ENCODE results near the gene TPM3.

The TPM3 gene

DNA sequence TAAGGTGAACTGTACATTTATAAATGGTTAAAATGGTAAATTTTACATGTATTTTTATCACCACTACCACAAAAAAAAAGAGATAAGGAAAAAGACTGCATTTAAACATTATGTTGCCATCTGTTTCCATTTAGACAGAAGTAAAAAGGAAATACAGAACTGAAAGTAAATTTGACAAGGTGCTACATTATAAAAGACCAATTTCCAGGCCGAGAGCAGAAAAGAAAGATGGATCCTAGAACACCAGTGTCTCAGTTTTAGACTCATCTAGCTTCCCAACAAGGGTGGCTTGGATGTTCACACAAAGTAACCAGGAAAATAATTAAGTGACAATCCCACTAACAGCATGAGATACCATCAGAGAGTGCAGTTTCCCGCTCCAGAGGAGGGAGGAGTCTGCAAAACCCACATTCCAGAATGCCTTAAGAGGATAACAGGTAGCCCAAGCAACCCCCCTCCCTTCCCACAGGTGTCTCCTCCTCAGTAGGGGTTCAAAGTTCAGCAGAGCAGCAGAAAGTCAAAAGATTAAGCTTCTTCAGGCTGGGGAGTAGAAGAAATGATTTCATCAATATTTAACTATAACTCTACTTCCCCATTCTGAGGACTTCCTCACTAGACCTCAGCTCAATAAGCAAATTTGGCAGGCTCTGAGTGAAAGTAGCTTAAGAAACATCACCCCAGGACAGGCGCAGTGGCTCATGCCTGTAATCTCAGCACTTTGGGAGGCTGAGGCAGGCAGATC lies 11.8 kb downstream of the TPM3 start:
- Histone ChIP-seq H3K36me3 (replicated peaks) (peaks cover 16% of the 10 kb centered on the region), H3K27ac (no peak overlapping the region), H3K4me3 (ENCODE audit: low read depth, low read length) (peak overlapping the region; percentile 15), H3K27me3 (replicated peaks) (no peaks in the 10 kb centered on the region)
- no peak for DNase-seq
- in situ Hi-C loops (cut with HindIII; ENCODE audit: low pct_ligation_motif_present, low sequenced_read_pairs), result no loop called here
- TF ChIP-seq, protein P1, sequence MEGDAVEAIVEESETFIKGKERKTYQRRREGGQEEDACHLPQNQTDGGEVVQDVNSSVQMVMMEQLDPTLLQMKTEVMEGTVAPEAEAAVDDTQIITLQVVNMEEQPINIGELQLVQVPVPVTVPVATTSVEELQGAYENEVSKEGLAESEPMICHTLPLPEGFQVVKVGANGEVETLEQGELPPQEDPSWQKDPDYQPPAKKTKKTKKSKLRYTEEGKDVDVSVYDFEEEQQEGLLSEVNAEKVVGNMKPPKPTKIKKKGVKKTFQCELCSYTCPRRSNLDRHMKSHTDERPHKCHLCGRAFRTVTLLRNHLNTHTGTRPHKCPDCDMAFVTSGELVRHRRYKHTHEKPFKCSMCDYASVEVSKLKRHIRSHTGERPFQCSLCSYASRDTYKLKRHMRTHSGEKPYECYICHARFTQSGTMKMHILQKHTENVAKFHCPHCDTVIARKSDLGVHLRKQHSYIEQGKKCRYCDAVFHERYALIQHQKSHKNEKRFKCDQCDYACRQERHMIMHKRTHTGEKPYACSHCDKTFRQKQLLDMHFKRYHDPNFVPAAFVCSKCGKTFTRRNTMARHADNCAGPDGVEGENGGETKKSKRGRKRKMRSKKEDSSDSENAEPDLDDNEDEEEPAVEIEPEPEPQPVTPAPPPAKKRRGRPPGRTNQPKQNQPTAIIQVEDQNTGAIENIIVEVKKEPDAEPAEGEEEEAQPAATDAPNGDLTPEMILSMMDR (IDR thresholded peaks at IDR 0.05; ENCODE audit: low read depth, low read length, missing control alignments), result no peak

DNA sequence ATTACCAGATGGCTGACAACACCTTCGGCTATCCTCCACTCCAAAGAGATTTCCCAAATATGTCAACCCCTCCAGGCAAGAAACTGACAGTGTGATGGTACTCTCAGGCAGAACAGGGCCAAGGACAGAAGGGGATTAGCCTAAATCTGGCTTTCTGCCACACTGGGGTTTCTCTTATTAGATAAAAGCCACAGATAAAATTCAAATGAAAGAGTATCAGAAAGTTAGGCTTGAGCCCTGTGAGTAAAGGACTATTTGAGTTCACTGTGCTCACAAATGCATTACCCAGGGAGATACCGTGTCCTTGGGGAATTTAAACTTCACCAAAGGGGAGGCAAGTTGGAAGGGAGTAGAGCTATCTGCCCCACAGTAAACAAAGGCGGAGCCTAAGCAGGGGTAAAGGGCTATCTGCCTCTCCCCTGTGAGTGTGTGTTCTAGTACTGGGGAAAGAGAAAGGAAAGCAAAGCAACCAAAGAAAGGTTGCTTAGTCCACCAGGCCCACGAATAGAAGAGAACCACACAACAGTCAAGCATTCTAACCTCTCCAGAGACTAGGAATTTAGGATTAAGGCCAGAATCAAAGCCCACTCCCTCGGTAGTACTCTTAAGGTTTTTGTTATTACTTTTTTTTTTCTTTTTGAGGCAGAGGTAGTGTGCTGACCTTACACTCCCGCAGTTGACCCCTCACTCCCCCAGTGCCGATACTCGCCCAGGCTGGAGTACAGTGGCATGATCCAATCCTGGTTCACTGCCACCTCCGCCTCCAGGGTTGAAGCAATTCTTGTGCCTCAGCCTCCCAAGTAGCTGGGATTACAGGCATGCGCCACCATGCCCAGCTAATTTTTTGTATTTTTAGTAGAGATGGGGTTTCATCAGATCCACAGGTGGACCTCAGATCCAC lies 12.7 kb downstream of the TPM3 start:
- Histone ChIP-seq H3K36me3 (replicated peaks) (peaks cover 23% of the 10 kb centered on the region), H3K27me3 (replicated peaks) (no peaks in the 10 kb centered on the region), H3K4me3 (ENCODE audit: low read depth, low read length) (no peak overlapping the region), H3K27ac (no peak overlapping the region)
- TF ChIP-seq, protein P1 (IDR thresholded peaks at IDR 0.05; ENCODE audit: low read depth, low read length, missing control alignments), result no peak
- in situ Hi-C loops (cut with HindIII; ENCODE audit: low pct_ligation_motif_present, low sequenced_read_pairs), result no loop called here
- DNase-seq, result no peak

DNA sequence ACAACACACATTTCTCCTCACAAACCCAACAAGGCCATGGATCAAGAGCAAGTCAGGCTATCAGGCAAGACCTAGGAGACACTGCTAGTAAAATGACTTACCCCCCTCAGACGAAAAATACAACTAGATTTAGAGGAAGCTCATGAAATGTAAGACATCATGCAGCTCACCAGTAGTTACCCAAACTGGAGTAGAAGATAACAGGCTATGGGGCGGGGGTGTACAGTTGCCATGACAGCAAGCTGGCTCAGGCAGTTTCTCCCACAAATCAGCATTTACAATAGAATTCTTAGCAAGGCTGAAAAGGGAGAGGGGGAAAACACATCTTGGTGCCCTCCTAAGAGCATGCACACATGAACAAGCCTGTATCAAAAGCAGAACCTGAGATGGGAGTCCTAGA lies 13.9 kb downstream of the TPM3 start:
- Histone ChIP-seq H3K36me3 (replicated peaks) (peaks cover 34% of the 10 kb centered on the region), H3K27ac (no peak overlapping the region), H3K27me3 (replicated peaks) (no peaks in the 10 kb centered on the region), H3K4me3 (ENCODE audit: low read depth, low read length) (no peak overlapping the region)
- no peak for DNase-seq
- TF ChIP-seq, protein P1 (IDR thresholded peaks at IDR 0.05; ENCODE audit: low read depth, low read length, missing control alignments), result no peak
- in situ Hi-C loops (cut with HindIII; ENCODE audit: low pct_ligation_motif_present, low sequenced_read_pairs), result no loop called here

DNA sequence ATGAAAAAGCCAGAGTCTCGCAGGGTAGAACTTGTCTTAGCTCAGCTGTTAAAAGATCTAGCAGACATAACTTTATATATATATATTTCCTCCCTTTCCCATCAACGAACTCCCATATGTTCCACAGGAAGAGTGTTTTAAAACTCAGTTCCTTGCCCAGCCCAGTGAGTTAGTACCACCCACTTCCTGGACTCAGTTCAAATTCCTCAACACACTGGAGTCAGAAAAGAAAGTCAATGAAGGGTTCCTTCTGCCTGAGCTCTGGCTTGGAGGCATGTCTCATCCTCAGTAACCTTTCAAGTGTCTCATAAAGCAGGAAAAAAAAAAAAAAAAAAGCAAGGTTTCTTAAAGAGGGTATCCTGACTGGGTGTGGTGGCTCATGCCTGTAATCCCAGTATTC lies 15.6 kb downstream of the TPM3 start:
- Histone ChIP-seq H3K27ac (no peak overlapping the region), H3K27me3 (replicated peaks) (no peaks in the 10 kb centered on the region), H3K36me3 (replicated peaks) (peaks cover 51% of the 10 kb centered on the region), H3K4me3 (ENCODE audit: low read depth, low read length) (no peak overlapping the region)
- peak; percentile 52 for DNase-seq
- in situ Hi-C loops (cut with HindIII; ENCODE audit: low pct_ligation_motif_present, low sequenced_read_pairs), result no loop called here
- TF ChIP-seq, protein P1 (IDR thresholded peaks at IDR 0.05; ENCODE audit: low read depth, low read length, missing control alignments), result no peak

DNA sequence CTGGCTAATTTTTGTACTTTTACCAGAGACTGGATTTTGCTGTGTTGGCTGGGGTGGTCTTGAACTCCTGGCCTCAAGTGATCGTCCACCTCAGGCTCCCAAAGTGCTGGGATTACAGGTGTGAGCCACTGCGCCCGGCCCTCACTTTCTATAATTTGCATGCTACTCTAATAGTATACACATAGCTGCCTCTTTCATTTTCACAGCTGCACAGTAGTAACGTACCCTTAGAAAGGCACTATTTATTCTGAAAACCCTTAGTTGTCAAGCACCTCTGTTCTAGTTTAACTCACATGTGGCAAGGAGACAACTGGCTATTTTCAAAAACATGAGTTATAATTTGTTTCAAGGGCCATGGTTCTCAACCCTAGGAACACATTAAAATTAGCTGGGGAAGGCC lies 17.2 kb downstream of the TPM3 start:
- TF ChIP-seq, protein P1 (IDR thresholded peaks at IDR 0.05; ENCODE audit: low read depth, low read length, missing control alignments), result no peak
- Histone ChIP-seq H3K36me3 (replicated peaks) (peaks cover 68% of the 10 kb centered on the region), H3K27me3 (replicated peaks) (no peaks in the 10 kb centered on the region), H3K27ac (no peak overlapping the region), H3K4me3 (ENCODE audit: low read depth, low read length) (no peak overlapping the region)
- DNase-seq, result no peak
- in situ Hi-C loops (cut with HindIII; ENCODE audit: low pct_ligation_motif_present, low sequenced_read_pairs), result no loop called here
